ENCODE data around the gene CALCOCO1.

DNA sequence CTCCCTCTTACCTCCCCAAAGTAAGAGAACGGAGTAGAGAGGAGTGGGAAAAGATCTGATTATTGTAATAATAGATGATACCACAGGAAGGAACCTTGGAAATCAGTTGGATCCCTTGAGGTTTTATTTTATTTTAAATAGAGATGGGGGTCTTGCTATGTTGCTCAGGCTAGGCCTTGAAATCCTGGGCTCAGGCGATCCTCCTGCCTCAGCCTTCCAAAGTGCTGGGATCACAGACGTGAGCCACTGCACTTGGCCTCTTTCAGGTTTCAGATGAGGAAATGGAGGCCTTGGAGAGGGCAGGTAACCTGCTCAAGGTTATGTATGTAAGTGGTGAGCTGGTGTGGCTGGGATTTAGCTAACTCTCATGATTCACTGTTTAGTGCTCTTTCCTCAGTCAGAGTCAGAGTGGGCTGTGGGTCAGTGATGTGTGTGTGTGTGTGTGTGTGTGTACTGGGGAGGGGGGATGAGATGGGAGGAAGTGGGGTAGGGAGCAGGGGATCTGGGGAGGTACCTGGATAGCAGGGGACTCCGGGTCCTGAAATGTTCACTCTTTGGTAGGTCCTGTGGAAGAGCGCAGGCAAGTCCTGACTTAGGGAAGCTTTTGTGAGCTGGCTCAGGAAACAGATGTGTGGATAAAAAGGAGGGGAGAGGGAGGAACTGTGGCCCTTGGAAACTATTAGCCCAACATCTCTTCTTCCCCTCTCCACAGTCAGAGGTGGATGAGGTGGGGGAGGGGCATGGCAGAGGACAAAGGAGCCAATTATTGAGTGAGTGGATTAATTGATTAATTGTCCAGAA lies 29.2 kb upstream of the CALCOCO1 start:
- TF ChIP-seq, protein P1, sequence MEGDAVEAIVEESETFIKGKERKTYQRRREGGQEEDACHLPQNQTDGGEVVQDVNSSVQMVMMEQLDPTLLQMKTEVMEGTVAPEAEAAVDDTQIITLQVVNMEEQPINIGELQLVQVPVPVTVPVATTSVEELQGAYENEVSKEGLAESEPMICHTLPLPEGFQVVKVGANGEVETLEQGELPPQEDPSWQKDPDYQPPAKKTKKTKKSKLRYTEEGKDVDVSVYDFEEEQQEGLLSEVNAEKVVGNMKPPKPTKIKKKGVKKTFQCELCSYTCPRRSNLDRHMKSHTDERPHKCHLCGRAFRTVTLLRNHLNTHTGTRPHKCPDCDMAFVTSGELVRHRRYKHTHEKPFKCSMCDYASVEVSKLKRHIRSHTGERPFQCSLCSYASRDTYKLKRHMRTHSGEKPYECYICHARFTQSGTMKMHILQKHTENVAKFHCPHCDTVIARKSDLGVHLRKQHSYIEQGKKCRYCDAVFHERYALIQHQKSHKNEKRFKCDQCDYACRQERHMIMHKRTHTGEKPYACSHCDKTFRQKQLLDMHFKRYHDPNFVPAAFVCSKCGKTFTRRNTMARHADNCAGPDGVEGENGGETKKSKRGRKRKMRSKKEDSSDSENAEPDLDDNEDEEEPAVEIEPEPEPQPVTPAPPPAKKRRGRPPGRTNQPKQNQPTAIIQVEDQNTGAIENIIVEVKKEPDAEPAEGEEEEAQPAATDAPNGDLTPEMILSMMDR (IDR thresholded peaks at IDR 0.05; ENCODE audit: insufficient read depth, low read length): no peak
- TF ChIP-seq POLR2AphosphoS5 (IDR thresholded peaks at IDR 0.05; ENCODE audit: low read depth): no peak
